SK-N-SH (cell line): ENCODE data around the gene ATL3. TPM values are rescaled to one million over a fixed set of nuclear protein-coding genes. Genes with fewer than 3 reads are reported as not detected.

Source experiments
- CTCF ChIA-PET: fragments of 300-600, 350-600 bp; formaldehyde crosslinking; extraction: SDS; loops from one replicate; lab custom pipeline; 2021; lab: Yijun Ruan, JAX
- POLR2A ChIA-PET: fragments of 350-600 bp; sonication (Branson Sonifier 250); formaldehyde crosslinking; extraction: SDS; loops from one replicate; lab custom pipeline; 2020; ENCODE audit warnings: antibody characterized with exemption, inconsistent platforms; lab: Yijun Ruan, JAX
- DNase-seq: peaks from one replicate; pipeline ENCODE4 v3.0.0; 2012
- H2AFZ ChIP-seq: fragments of 200-600 bp; sonication (generic); 2 replicates; pipeline ENCODE4 v1.8.1; 2016; ENCODE audit warnings: antibody characterized with exemption, mild to moderate bottlenecking, low read depth
- H3F3A ChIP-seq: fragments of 200-600 bp; sonication (generic); replicated peaks from 2 replicates; pipeline ENCODE3; 2016; ENCODE audit warnings: antibody characterized with exemption, mild to moderate bottlenecking; ENCODE audit not compliant: insufficient read depth
- H3K27ac ChIP-seq, 2 experiments: fragments of 200-500 bp in 1 of 2; fragments of 200-600 bp in 1 of 2; sonication (Bioruptor generic) in 1 of 2; sonication (generic), shearing (Covaris generic) in 1 of 2; 2 replicates each; pipeline versions ENCODE4 v1.5.1 to v1.6.1; 2014 to 2016; ENCODE audit warnings: low read depth in 2 of 2, inconsistent platforms in 1 of 2, low read length in 1 of 2, mild to moderate bottlenecking in 1 of 2, mixed read lengths in 1 of 2
- H3K27me3 ChIP-seq: fragments of 200-600 bp; sonication (generic), shearing (Covaris generic); 2 replicates; pipeline ENCODE4 v1.6.1; 2016; ENCODE audit warnings: mixed run types; ENCODE audit not compliant: insufficient read depth
- H3K36me3 ChIP-seq, 2 experiments: fragments of 200-500 bp in 1 of 2; fragments of 200-600 bp in 1 of 2; sonication (Bioruptor generic) in 1 of 2; sonication (generic) in 1 of 2; replicated peaks in 1 of 2; 2 replicates each; pipeline versions ENCODE3 to v1.5.1; 2014 to 2016; ENCODE audit warnings: low read length in 1 of 2, mild to moderate bottlenecking in 1 of 2; ENCODE audit not compliant: insufficient read depth in 2 of 2, control insufficient read depth in 1 of 2
- H3K4me1 ChIP-seq, 2 experiments: fragments of 200-500 bp in 1 of 2; fragments of 200-600 bp in 1 of 2; sonication (Bioruptor generic) in 1 of 2; sonication (generic), shearing (Covaris generic) in 1 of 2; 2 replicates each; pipeline versions ENCODE4 v1.5.1 to v1.6.1; 2014 to 2016; ENCODE audit warnings: low read depth in 1 of 2, low read length in 1 of 2, mixed run types in 1 of 2; ENCODE audit not compliant: insufficient read depth in 2 of 2, control insufficient read depth in 1 of 2
- H3K4me2 ChIP-seq: fragments of 200-600 bp; sonication (generic), shearing (Covaris generic); 2 replicates; pipeline ENCODE4 v1.6.1; 2017; ENCODE audit warnings: mixed run types
- H3K4me3 ChIP-seq, 2 experiments: fragments of 200-500 bp in 1 of 2; fragments of 200-600 bp in 1 of 2; sonication (Bioruptor generic) in 1 of 2; sonication (generic), shearing (Covaris generic) in 1 of 2; 2 replicates each; pipeline versions ENCODE4 v1.5.1 to v1.8.1; 2014 to 2016; ENCODE audit warnings: low read depth in 2 of 2, inconsistent platforms in 1 of 2, low read length in 1 of 2, mild to moderate bottlenecking in 1 of 2, mixed read lengths in 1 of 2, moderate library complexity in 1 of 2
- H3K79me2 ChIP-seq: fragments of 200-600 bp; sonication (generic); 2 replicates; pipeline ENCODE4 v1.8.1; 2017; ENCODE audit warnings: mild to moderate bottlenecking; ENCODE audit not compliant: insufficient read depth
- H3K9ac ChIP-seq: fragments of 200-600 bp; sonication (generic); 2 replicates; pipeline ENCODE4 v1.6.1; 2017; ENCODE audit warnings: mixed run types
- H3K9me2 ChIP-seq: fragments of 200-600 bp; sonication (generic); 2 replicates; pipeline ENCODE4 v1.6.1; 2017; ENCODE audit warnings: mixed run types
- H3K9me3 ChIP-seq: fragments of 200-600 bp; sonication (generic); 2 replicates; pipeline ENCODE4 v1.6.1; 2017; ENCODE audit warnings: mixed run types, mild to moderate bottlenecking, moderate library complexity
- H4K20me1 ChIP-seq: fragments of 200-600 bp; sonication (generic); 2 replicates; pipeline ENCODE4 v1.6.1; 2017; ENCODE audit warnings: mild to moderate bottlenecking, mixed run types; ENCODE audit not compliant: insufficient read depth
- CHD2 ChIP-seq: fragments of 150-350 bp; IDR thresholded peaks from 2 replicates; pipeline ENCODE4 v1.6.1; 2018; ENCODE audit warnings: low read length; ENCODE audit not compliant: partially characterized antibody
- JUND ChIP-seq: IDR thresholded peaks from 2 replicates; pipeline ENCODE4 v1.4.0; 2012
- POLR2AphosphoS5 ChIP-seq: IDR thresholded peaks from 2 replicates; pipeline ENCODE4 v1.6.1; 2012; ENCODE audit warnings: low read depth, low read length
- RCOR1 ChIP-seq: fragments of 150-350 bp; IDR thresholded peaks from 2 replicates; pipeline ENCODE4 v1.6.1; 2017; ENCODE audit warnings: antibody characterized with exemption, low read length
- RFX5 ChIP-seq: IDR thresholded peaks from 2 replicates; pipeline ENCODE4 v1.6.1; 2012; ENCODE audit warnings: mild to moderate bottlenecking, improper control_type of control experiment, low read length
- RXRA ChIP-seq: IDR thresholded peaks from 2 replicates; pipeline ENCODE4 v1.4.0; 2012; ENCODE audit warnings: low read depth, mild to moderate bottlenecking, borderline replicate concordance
- SIN3A ChIP-seq: IDR thresholded peaks from 2 replicates; pipeline ENCODE4 v1.6.1; 2012; ENCODE audit warnings: low read depth, mild to moderate bottlenecking, low read length, moderate library complexity, borderline replicate concordance
- SMC3 ChIP-seq: IDR thresholded peaks from 2 replicates; pipeline ENCODE4 v1.6.1; 2012; ENCODE audit warnings: low read depth, low read length, improper control_type of control experiment
- TAF1 ChIP-seq: IDR thresholded peaks from 2 replicates; pipeline ENCODE4 v1.6.1; 2012; ENCODE audit warnings: low read depth, mild to moderate bottlenecking, low read length, moderate library complexity, borderline replicate concordance
- TCF12 ChIP-seq: IDR thresholded peaks from 2 replicates; pipeline ENCODE4 v1.4.0; 2012
- YY1 ChIP-seq: IDR thresholded peaks from 2 replicates; pipeline ENCODE4 v1.4.0; 2012; ENCODE audit warnings: low read depth, mild to moderate bottlenecking
- WGBS: methylation state at CpG from one replicate; pipeline ENCODE4 v1.1.6; 2017; ENCODE audit warnings: low lambda C conversion rate; 5-methylcytosine and 5-hydroxymethylcytosine counted together
- polyA plus RNA-seq, 3 experiments: library from polyadenylated mRNA; depleted of rRNA; stranded (reverse); fragments of >200 nt; gene quantifications; 2 replicates each; pipeline ENCODE4 v1.2.3, GENCODE V29; 2012
- TF ChIP-seq, protein P1 (sequence below): IDR thresholded peaks from 2 replicates; pipeline ENCODE4 v1.4.0; 2012; ENCODE audit warnings: low read depth
- TF ChIP-seq, protein P2 (sequence below): fragments of 200-600 bp; sonication (generic); IDR thresholded peaks from 2 replicates; pipeline ENCODE4 v1.6.1; 2017; ENCODE audit warnings: antibody characterized with exemption, mild to moderate bottlenecking, moderate library complexity
- TF ChIP-seq, protein P3 (sequence below): fragments of 150-350 bp; IDR thresholded peaks from 2 replicates; pipeline ENCODE4 v1.6.1; 2016; ENCODE audit warnings: mild to moderate bottlenecking, low read depth, low read length
- TF ChIP-seq, protein P4 (sequence below): IDR thresholded peaks from 2 replicates; pipeline ENCODE4 v1.6.1; 2012; ENCODE audit warnings: mild to moderate bottlenecking, low read depth, low read length, moderate library complexity

ATL3 gene
- polyA plus RNA-seq, 1 of the 3 experiments (the other 2 are of a cell fraction): 13.1 TPM

DNA sequence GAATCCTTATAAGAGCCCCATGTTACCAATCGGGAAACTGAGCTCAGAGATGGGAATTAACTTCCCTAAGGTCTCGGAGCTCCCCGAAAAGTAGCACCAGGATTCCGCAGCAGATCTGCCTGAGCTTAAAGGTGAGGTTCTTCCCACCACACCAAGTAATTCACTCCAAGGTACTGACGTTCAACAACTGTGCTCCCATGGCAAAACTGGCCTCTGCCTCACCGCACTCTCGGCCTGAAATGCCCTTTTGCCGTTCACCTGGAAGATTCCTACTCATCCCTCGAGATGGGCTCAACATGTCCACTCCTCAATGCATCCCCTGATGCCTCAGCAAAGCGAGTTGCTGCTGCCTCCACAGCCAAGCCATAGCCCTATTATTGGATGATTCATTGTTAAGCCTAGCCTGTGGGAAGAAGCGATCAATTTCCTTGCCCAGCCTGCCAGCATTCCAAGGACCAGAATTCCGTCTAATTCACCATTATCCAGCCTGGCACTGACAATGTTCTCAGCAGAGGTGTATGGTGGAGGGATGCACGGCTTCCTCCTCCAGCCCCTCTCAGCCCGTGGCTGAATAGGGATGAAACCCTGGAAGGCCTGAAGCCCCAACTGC, 61.1 kb downstream of the ATL3 start:
- Histone ChIP-seq H3K4me1 (peaks cover 14 to 15% of the 10 kb centered on the region in 2 experiments), H3K79me2 (no peaks in the 10 kb centered on the region), H3K9me2 (no peaks in the 10 kb centered on the region), H3K9me3 (no peaks in the 10 kb centered on the region), H3K27me3 (no peaks in the 10 kb centered on the region), H3K9ac (no peak overlapping the region), H3F3A (peaks cover 7% of the 10 kb centered on the region), H3K36me3 (no peaks in the 10 kb centered on the region), H2AFZ (no peak overlapping the region), H3K4me2 (no peak overlapping the region), H3K4me3 (no peak overlapping the region), H3K27ac (peak overlapping the region in 1 of 2 experiments; percentile 44; a peak in 1 of 4 replicates), H4K20me1 (no peaks in the 10 kb centered on the region)
- CTCF ChIA-PET: interaction anchor here (0.9 to 1.6 kb wide), 3 partner anchors 26 to 131 kb away, joined by 3 to 4 read pairs (median 4); no protein-coding TSS in a partner anchor
- POLR2A ChIA-PET: no interaction called here
- DNase-seq: no peak
- 93% methylated on average over 14 of the region's 14 CpGs for WGBS
- TF ChIP-seq, protein P1, sequence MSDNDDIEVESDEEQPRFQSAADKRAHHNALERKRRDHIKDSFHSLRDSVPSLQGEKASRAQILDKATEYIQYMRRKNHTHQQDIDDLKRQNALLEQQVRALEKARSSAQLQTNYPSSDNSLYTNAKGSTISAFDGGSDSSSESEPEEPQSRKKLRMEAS: no peak
- TF ChIP-seq RFX5: no peak
- TF ChIP-seq JUND: no peak
- TF ChIP-seq, protein P2, sequence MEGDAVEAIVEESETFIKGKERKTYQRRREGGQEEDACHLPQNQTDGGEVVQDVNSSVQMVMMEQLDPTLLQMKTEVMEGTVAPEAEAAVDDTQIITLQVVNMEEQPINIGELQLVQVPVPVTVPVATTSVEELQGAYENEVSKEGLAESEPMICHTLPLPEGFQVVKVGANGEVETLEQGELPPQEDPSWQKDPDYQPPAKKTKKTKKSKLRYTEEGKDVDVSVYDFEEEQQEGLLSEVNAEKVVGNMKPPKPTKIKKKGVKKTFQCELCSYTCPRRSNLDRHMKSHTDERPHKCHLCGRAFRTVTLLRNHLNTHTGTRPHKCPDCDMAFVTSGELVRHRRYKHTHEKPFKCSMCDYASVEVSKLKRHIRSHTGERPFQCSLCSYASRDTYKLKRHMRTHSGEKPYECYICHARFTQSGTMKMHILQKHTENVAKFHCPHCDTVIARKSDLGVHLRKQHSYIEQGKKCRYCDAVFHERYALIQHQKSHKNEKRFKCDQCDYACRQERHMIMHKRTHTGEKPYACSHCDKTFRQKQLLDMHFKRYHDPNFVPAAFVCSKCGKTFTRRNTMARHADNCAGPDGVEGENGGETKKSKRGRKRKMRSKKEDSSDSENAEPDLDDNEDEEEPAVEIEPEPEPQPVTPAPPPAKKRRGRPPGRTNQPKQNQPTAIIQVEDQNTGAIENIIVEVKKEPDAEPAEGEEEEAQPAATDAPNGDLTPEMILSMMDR: no peak
- no peak for TF ChIP-seq POLR2AphosphoS5
- TF ChIP-seq RXRA: no peak
- no peak for TF ChIP-seq SIN3A
- TF ChIP-seq, protein P3, sequence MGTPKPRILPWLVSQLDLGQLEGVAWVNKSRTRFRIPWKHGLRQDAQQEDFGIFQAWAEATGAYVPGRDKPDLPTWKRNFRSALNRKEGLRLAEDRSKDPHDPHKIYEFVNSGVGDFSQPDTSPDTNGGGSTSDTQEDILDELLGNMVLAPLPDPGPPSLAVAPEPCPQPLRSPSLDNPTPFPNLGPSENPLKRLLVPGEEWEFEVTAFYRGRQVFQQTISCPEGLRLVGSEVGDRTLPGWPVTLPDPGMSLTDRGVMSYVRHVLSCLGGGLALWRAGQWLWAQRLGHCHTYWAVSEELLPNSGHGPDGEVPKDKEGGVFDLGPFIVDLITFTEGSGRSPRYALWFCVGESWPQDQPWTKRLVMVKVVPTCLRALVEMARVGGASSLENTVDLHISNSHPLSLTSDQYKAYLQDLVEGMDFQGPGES: no peak
- no peak for TF ChIP-seq YY1
- TF ChIP-seq CHD2: no peak
- TF ChIP-seq, protein P4, sequence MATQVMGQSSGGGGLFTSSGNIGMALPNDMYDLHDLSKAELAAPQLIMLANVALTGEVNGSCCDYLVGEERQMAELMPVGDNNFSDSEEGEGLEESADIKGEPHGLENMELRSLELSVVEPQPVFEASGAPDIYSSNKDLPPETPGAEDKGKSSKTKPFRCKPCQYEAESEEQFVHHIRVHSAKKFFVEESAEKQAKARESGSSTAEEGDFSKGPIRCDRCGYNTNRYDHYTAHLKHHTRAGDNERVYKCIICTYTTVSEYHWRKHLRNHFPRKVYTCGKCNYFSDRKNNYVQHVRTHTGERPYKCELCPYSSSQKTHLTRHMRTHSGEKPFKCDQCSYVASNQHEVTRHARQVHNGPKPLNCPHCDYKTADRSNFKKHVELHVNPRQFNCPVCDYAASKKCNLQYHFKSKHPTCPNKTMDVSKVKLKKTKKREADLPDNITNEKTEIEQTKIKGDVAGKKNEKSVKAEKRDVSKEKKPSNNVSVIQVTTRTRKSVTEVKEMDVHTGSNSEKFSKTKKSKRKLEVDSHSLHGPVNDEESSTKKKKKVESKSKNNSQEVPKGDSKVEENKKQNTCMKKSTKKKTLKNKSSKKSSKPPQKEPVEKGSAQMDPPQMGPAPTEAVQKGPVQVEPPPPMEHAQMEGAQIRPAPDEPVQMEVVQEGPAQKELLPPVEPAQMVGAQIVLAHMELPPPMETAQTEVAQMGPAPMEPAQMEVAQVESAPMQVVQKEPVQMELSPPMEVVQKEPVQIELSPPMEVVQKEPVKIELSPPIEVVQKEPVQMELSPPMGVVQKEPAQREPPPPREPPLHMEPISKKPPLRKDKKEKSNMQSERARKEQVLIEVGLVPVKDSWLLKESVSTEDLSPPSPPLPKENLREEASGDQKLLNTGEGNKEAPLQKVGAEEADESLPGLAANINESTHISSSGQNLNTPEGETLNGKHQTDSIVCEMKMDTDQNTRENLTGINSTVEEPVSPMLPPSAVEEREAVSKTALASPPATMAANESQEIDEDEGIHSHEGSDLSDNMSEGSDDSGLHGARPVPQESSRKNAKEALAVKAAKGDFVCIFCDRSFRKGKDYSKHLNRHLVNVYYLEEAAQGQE: no peak
- no peak for TF ChIP-seq RCOR1
- no peak for TF ChIP-seq TAF1
- TF ChIP-seq TCF12: no peak
- TF ChIP-seq SMC3: no peak
